Liver (tissue), 3 donors: ENCODE results near the gene USP53.

Source experiments
- ATF3 ChIP-seq: IDR thresholded peaks from 2 replicates; pipeline ENCODE4 v1.6.1; 2016; ENCODE audit warnings: antibody characterized with exemption
- CTCF ChIP-seq: fragments of 150-350 bp; IDR thresholded peaks from 2 replicates; pipeline ENCODE4 v1.5.1; 2017; ENCODE audit warnings: improper control_type of control experiment, low read depth, low read length; ENCODE audit not compliant: missing input control
- EGR1 ChIP-seq, 2 donors: IDR thresholded peaks; 2 replicates each; pipeline ENCODE4 v1.6.1; 2016 to 2018; ENCODE audit warnings: antibody characterized with exemption in 2 of 2, low read depth in 2 of 2
- GABPA ChIP-seq, 2 donors: IDR thresholded peaks in 1 of 2; conservative IDR thresholded peaks in 1 of 2; 2 replicates each; pipeline ENCODE4 v1.6.1; 2016; ENCODE audit warnings: antibody characterized with exemption in 2 of 2, mild to moderate bottlenecking in 1 of 2, moderate library complexity in 1 of 2
- JUND ChIP-seq, 2 donors: IDR thresholded peaks; 2 replicates each; pipeline ENCODE4 v1.6.1; 2016; ENCODE audit warnings: antibody characterized with exemption in 2 of 2
- NR2F2 ChIP-seq: IDR thresholded peaks from 2 replicates; pipeline ENCODE4 v1.6.1; 2016; ENCODE audit warnings: antibody characterized with exemption
- RAD21 ChIP-seq, 2 donors: IDR thresholded peaks; 2 replicates each; pipeline ENCODE4 v1.6.1; 2016; ENCODE audit warnings: antibody characterized with exemption in 2 of 2, mild to moderate bottlenecking in 2 of 2
- SP1 ChIP-seq: IDR thresholded peaks from 2 replicates; pipeline ENCODE4 v1.6.1; 2018; ENCODE audit warnings: antibody characterized with exemption, mild to moderate bottlenecking
- TAF1 ChIP-seq: conservative IDR thresholded peaks from 2 replicates; pipeline ENCODE4 v1.6.1; 2016; ENCODE audit warnings: antibody characterized with exemption, mild to moderate bottlenecking
- TF ChIP-seq, protein P1 (sequence below): IDR thresholded peaks from 2 replicates; pipeline ENCODE4 v1.6.1; 2016; ENCODE audit warnings: antibody characterized with exemption, mild to moderate bottlenecking
- TF ChIP-seq, protein P2 (sequence below): IDR thresholded peaks from 2 replicates; pipeline ENCODE4 v1.6.1; 2016; ENCODE audit warnings: antibody characterized with exemption
- donor health status: healthy.
- donor health status: healthy.

DNA sequence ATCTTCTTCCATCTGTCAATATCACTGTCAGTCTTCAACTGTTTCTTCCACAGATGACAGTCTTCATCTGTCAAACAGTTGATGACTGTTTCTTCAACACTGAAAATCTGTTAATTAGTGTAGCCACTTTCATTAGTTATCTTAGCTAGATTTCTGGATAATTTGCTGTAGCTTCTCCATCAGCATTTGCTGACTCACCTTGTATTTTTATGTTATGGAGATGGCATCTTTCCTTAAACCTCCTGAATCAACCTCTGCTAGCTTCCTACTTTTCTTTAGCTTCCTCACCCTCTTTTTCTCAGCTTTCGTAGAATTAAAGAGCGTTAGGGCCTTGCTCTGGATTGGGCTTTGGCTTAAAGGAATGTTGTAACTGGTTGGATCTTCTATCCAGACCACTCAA lies 25.1 kb downstream of the USP53 start:
- TF ChIP-seq CTCF: no peak
- no peak for TF ChIP-seq JUND (IDR thresholded peaks at IDR 0.05)
- TF ChIP-seq, protein P1, sequence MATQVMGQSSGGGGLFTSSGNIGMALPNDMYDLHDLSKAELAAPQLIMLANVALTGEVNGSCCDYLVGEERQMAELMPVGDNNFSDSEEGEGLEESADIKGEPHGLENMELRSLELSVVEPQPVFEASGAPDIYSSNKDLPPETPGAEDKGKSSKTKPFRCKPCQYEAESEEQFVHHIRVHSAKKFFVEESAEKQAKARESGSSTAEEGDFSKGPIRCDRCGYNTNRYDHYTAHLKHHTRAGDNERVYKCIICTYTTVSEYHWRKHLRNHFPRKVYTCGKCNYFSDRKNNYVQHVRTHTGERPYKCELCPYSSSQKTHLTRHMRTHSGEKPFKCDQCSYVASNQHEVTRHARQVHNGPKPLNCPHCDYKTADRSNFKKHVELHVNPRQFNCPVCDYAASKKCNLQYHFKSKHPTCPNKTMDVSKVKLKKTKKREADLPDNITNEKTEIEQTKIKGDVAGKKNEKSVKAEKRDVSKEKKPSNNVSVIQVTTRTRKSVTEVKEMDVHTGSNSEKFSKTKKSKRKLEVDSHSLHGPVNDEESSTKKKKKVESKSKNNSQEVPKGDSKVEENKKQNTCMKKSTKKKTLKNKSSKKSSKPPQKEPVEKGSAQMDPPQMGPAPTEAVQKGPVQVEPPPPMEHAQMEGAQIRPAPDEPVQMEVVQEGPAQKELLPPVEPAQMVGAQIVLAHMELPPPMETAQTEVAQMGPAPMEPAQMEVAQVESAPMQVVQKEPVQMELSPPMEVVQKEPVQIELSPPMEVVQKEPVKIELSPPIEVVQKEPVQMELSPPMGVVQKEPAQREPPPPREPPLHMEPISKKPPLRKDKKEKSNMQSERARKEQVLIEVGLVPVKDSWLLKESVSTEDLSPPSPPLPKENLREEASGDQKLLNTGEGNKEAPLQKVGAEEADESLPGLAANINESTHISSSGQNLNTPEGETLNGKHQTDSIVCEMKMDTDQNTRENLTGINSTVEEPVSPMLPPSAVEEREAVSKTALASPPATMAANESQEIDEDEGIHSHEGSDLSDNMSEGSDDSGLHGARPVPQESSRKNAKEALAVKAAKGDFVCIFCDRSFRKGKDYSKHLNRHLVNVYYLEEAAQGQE: no peak
- no peak for TF ChIP-seq GABPA (IDR thresholded peaks at IDR 0.05 in 1 of 2, conservative IDR thresholded peaks at IDR 0.05 in 1 of 2)
- TF ChIP-seq ATF3: no peak
- TF ChIP-seq TAF1: no peak
- no peak for TF ChIP-seq SP1
- no peak for TF ChIP-seq EGR1 (IDR thresholded peaks at IDR 0.05; ENCODE audit: low read depth in 2 of 2)
- no peak for TF ChIP-seq NR2F2
- TF ChIP-seq RAD21 (IDR thresholded peaks at IDR 0.05): no peak
- TF ChIP-seq, protein P2, sequence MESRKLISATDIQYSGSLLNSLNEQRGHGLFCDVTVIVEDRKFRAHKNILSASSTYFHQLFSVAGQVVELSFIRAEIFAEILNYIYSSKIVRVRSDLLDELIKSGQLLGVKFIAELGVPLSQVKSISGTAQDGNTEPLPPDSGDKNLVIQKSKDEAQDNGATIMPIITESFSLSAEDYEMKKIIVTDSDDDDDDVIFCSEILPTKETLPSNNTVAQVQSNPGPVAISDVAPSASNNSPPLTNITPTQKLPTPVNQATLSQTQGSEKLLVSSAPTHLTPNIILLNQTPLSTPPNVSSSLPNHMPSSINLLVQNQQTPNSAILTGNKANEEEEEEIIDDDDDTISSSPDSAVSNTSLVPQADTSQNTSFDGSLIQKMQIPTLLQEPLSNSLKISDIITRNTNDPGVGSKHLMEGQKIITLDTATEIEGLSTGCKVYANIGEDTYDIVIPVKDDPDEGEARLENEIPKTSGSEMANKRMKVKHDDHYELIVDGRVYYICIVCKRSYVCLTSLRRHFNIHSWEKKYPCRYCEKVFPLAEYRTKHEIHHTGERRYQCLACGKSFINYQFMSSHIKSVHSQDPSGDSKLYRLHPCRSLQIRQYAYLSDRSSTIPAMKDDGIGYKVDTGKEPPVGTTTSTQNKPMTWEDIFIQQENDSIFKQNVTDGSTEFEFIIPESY: no peak
